Measurements from ENCODE around the gene SMIM20.

Gene SMIM20

DNA sequence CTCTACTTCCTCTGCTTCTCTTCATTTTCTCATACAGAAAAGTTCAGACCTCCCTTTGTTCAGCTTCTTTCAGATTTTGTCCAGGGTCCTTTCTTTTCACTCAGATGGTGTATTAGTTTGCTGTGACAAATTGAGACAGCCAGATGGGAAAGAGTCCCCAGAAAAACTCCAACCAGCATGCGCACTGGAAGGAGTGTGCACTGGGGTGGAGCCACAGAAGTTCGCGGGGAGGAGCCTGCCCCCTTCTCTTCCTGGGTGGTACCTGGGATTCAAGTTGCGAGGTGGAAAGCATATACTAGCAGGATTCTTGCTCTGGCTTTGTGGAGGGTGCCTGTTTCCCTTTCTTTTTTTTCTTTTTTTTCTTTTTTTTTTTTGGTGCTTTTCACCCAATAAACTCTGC lies 51.6 kb downstream of the SMIM20 start:
- DNase-seq, result no peak

DNA sequence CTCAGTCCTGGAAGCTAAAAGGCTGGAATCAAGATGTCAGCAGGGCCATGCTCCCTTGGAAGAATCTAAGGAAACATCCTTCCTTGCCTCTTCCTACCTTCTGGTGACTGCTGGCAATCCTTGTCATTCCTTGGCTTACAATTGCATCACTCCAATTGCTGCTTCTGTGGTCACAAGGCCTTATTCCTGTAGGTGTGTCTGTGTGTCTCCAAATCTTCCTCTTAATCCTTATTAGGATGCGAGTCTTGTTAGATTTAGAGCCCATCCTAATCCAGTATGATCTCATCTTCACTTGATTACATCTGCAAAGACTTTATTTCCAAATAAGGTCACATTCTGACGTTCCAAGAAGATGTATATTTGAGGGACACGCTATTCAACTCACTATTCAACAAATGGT lies 52.2 kb downstream of the SMIM20 start:
- DNase-seq, result no peak

DNA sequence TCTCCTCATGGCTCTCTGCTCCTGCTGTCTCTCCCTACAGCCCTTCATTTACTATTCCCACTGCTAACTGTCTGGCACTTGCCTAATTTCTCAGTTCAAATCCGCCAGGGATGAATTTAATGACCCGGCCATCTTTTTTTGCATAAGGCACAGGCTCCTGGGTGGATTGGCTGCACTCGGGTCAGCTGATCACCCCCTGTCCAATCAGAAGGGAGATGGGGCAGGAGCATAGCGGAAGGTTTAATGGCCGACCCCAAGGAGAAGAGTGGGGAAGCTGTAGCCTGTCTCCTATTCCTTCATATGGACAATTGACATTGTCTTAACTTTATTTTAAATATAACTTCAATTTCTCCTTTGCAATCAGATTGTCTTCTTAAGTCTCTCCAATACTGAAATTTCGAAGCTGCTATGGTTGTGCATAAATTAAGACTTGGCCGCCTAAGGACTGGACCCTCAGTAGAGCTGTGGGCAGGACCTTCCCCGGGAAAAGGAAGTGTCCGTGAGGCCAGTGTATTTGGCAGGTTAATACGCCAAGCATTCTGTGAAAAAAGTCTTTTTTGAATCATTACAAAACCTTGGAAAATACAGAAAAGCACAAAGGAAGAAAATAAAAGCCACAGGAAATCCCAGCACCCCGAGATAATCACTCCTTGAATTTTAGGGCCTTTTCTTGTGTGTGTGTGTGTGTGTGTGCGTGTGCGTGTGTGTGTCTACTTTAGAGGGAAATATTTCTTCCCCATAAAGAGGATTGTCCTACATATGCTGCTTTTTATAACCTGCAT lies 55.5 kb downstream of the SMIM20 start:
- no peak for DNase-seq

DNA sequence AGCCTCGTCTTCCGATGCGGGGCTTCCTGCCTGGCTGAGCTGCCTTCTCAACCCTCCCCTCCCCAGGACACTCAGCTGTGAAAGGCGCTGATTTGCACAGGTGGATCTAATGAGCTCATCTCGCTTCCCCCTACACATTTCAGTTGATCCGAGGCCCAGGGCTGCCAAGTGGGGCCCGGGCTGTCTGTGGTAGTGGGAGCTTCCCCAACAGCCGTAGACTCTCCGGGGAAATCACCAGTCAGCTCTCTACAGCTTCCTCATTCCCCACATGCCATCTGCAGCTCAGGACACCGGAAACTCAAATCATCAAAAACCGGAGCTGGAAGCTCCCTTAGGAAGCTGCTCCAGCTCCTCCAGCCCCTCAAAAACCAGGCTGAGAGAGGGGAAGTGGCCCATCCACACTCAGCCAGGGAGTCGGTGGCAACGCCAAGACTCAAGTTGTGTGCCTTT lies 56.2 kb downstream of the SMIM20 start:
- no peak for DNase-seq

DNA sequence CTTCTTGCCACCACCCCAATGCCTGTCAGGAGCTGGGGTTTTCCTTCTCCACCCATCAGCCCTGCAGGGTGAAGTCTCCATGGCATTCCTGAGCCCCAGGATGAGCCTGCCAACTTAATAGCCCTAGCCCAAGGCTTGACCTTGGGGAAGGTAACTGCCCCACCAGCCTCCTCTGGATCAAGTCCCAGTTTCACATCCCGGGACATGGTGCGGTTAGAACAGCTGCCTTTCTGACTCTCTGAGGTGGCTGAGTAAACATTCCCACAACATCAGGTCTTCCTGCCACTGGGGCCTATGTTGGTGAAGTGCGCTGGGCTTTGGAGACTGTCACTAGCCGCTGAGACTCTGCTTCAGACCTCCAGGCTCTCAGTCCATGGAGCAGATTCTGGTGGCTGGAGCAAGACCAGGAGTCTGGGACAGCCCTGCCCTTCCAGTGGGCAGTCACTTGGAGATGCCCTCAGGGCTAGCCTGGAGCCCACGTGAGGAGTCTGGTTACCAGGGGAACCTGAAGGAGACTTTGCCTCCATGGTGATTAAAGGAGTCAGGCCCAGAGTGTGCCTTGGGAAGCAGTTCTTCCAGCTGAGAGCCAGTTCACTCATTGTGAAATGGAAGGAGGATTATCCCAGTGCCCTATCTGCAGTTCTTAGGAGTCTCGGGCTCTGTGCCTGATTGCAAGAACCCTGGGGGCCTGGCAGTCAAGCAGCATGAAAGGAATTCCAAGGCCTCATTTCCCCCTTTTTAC lies 56.8 kb downstream of the SMIM20 start:
- no peak for DNase-seq

DNA sequence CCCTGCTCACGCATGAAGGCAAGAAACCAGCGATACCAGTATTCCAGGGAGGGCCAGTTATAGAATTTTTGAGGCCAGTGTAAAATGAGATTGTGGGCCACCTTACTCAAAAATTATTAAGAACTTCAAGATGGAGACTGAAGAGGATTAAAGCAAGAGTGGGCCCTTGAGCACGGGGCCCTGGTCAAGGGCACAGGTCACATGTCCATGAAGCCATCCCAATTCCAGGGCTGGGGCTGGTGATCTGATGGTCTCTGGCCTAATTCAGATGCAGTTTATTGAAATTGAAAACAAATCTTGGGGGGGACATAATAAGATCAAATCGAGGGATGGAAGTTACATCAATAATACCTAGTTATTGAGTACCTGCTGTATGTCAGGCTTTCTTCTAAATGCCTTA lies 58.3 kb downstream of the SMIM20 start:
- DNase-seq, result no peak

DNA sequence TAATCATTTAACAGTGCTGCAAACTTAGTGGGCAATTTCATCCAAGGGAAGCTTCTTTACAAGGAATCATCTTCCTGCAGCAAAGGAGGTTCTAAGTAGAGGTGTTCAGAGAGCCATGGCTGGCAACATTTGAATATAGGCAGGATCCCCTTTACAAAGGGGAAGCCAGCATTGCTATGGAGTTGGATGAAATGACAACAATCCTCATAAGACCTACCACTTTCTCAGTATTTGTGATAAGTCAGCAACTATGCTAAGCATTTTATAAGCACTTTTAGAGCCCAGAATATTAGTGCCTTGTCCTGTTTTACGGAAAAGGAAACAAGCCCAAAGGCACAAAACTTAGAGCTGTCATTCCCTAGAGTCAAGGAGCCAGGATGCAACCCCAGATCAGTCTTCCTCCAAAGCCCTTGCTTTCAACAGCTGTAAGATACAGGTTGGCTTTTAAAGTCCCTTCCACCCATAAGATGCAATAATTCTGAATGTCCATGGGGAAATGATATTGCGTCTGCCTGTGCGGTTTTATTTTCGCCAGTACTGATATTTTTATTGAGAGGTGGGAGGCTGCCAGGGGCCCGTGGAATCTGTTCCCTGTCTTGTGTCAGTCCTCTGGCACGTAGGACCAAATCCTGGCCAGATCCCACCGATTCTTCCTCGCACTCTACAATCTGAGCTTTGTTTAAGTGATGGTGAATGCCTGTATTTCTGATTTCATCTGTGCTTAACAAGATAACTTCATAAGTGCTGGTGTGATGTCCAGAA lies 59.1 kb downstream of the SMIM20 start:
- DNase-seq, result no peak

DNA sequence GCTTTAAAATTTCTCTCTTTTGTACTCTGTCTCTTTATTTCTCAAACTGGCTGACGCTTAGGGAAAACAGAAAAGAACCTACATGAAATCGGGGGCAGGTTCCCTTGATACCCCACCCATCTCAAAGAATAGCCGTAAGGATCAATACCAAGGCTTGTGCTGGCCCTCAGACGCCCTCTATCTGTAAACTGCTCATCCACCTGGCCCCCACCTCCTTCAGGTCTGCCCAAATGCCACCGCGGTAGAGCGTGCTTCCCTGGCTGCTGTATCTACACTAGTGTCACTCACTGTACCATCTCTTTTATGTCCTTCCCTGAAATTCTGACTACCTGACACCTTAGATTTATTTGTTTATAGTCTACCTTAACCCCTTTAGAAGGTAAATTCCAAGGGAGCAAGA lies 62.8 kb downstream of the SMIM20 start:
- no peak for DNase-seq

DNA sequence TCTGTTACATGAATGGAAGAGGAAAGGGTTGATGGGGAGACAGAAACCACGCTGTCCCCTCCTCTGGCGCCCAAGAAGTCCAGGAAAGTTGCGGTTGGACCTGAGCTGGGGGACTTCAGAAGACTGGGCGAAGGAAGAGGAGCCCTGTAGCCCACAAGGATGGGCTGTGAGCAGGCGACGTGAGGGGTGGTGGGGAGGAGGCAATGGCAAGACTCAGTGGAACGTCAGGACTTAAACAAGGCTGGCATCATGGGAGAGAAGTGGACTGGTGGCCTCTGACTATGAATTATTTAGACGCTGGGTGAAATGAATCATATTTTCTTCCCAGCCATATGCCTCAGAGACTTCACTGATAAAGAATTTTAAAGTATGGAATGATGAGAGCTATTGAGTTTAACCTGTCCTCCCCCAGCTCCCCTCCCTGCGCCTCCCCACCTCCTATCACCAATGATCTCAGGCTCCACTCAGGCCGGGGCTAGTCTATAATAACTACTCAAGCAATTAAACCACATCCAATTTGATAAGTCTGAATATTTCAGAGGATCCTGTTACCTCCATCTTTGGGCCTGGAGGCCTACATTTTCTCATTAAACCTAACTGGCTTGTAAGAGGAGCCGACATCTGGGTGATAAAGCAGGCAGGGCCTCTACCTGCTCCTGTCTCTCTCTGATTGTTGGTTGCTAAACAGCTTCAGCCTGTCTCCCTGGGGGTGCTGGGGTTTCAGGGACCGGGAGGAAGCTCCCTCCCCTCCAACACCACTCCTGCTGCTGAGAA lies 63.6 kb downstream of the SMIM20 start:
- no peak for DNase-seq

DNA sequence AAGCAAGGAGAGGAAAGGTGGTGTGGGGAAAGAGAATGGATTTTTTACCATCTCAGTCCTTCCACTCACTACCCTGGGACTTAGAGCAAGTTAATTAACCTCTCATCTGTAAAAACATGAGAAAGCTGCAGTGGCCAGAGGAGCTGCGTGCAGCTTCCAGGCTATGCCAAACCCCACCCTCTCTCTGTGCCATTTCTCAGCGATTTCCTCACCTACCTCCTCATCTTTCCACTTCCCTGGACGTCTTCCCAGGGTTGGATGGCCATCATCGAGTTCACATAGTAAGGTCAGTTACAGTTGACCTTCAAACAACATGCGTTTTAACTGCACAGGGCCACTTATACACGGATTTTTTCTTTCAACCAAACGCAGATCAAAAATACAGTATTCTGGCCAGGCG lies 64.3 kb downstream of the SMIM20 start:
- no peak for DNase-seq

Data from amniotic stem cell (primary cell).